HG03060 (cell line): ENCODE measurements around the gene MUCL3.
"Not testable (repeated sequence)": the region's sequence is repeated elsewhere in the genome, so short reads cannot be mapped to it uniquely, and the experiment has no call there.

Experiments
- ATAC-seq: cut with Tn5 transposase; IDR thresholded peaks from one replicate; pipeline ENCODE4 v1.9.1; 2021; ENCODE audit warnings: low read depth, moderate number of reproducible peaks; ENCODE audit not compliant: unreplicated experiment

MUCL3 gene

GRCh38 chr6:30972816-30973215 lies 32.0 kb downstream of the MUCL3 start:
- ATAC-seq: no peak

- ATAC-seq: no peak
These were observed 33.9 kb downstream of the MUCL3 start for GRCh38 chr6:30974490-30975252.

GRCh38 chr6:30979141-30979540 lies 38.4 kb downstream of the MUCL3 start:
- ATAC-seq: no peak

GRCh38 chr6:30979690-30980089 lies 38.9 kb downstream of the MUCL3 start:
- no peak for ATAC-seq

- no peak for ATAC-seq
These were observed 41.4 kb downstream of the MUCL3 start for GRCh38 chr6:30981942-30982772.

- ATAC-seq: no peak
These were observed 42.7 kb downstream of the MUCL3 start, which contains the start of gene MUC21 for GRCh38 chr6:30983439-30983838. Gene MUC21, plus strand, starts transcription at chr6:30983718. Its CDS starts 241 bp downstream, at chr6:30983959.

- ATAC-seq: no peak
These were observed 44.7 kb downstream of the MUCL3 start for GRCh38 chr6:30985490-30985889.

- ATAC-seq: no peak
These were observed 46.5 kb downstream of the MUCL3 start for GRCh38 chr6:30987304-30987703.

- ATAC-seq: no peak
These were observed 47.5 kb downstream of the MUCL3 start for GRCh38 chr6:30988209-30988825.

GRCh38 chr6:30990422-30991086 lies 49.8 kb downstream of the MUCL3 start:
- no peak for ATAC-seq

GRCh38 chr6:30991891-30992290 lies 51.1 kb downstream of the MUCL3 start:
- no peak for ATAC-seq

- no peak for ATAC-seq
These were observed 56.5 kb downstream of the MUCL3 start for GRCh38 chr6:30997301-30997700.

- no peak for ATAC-seq
These were observed 58.0 kb downstream of the MUCL3 start for GRCh38 chr6:30998785-30999184.

GRCh38 chr6:31000067-31000860 lies 59.5 kb downstream of the MUCL3 start:
- not testable (repeated sequence) for ATAC-seq

GRCh38 chr6:31001281-31001888 lies 60.6 kb downstream of the MUCL3 start:
- ATAC-seq: no peak

- ATAC-seq: no peak
These were observed 61.7 kb downstream of the MUCL3 start for GRCh38 chr6:31002471-31002870.
